Liver (tissue), 9 donors: Measurements from ENCODE around the gene UBE2R2. TPM values are rescaled to one million over a fixed set of nuclear protein-coding genes. Genes with fewer than 3 reads are reported as not detected.

Source experiments
- DNase-seq: peaks from one replicate; pipeline ENCODE4 v3.0.0-alpha.2; 2017; ENCODE audit warnings: low spot score
- H3K27ac ChIP-seq, 2 donors: one replicate each; pipeline ENCODE4 v1.7.0; 2013; ENCODE audit warnings: inconsistent platforms in 2 of 2, low read length in 2 of 2, control low read depth in 1 of 2, low read depth in 1 of 2, mild to moderate bottlenecking in 1 of 2
- H3K27me3 ChIP-seq, 4 donors: one replicate each; pipeline versions ENCODE4 v1.6.1 to v1.7.0; 2013; ENCODE audit warnings: low read length in 3 of 4, inconsistent platforms in 1 of 4, mild to moderate bottlenecking in 1 of 4, moderate library complexity in 1 of 4; ENCODE audit not compliant: control insufficient read depth in 4 of 4, insufficient read depth in 4 of 4
- H3K36me3 ChIP-seq, 4 donors: one replicate each; pipeline versions ENCODE4 v1.6.1 to v1.7.0; 2013; ENCODE audit warnings: low read length in 3 of 4, mild to moderate bottlenecking in 3 of 4, low read depth in 1 of 4, moderate library complexity in 1 of 4; ENCODE audit not compliant: control insufficient read depth in 4 of 4, insufficient read depth in 3 of 4
- H3K4me1 ChIP-seq, 4 donors: one replicate each; pipeline versions ENCODE4 v1.6.1 to v1.7.0; 2013; ENCODE audit warnings: low read length in 3 of 4, mild to moderate bottlenecking in 3 of 4, moderate library complexity in 1 of 4; ENCODE audit not compliant: control insufficient read depth in 4 of 4, insufficient read depth in 4 of 4
- H3K4me3 ChIP-seq, 3 donors: one replicate each; pipeline versions ENCODE4 v1.6.1 to v1.7.0; 2013; ENCODE audit warnings: low read length in 3 of 3, control low read depth in 1 of 3, low read depth in 1 of 3, mild to moderate bottlenecking in 1 of 3
- H3K9ac ChIP-seq, 2 donors: one replicate each; pipeline ENCODE4 v1.7.0; 2013; ENCODE audit warnings: low read length in 2 of 2, mild to moderate bottlenecking in 2 of 2, moderate library complexity in 2 of 2, control low read depth in 1 of 2, low read depth in 1 of 2
- H3K9me3 ChIP-seq, 4 donors: one replicate each; pipeline versions ENCODE4 v1.6.1 to v1.7.0; 2013; ENCODE audit warnings: low read length in 3 of 4; ENCODE audit not compliant: control insufficient read depth in 4 of 4
- ATF3 ChIP-seq: IDR thresholded peaks from 2 replicates; pipeline ENCODE4 v1.6.1; 2016; ENCODE audit warnings: antibody characterized with exemption
- CTCF ChIP-seq: fragments of 150-350 bp; IDR thresholded peaks from 2 replicates; pipeline ENCODE4 v1.5.1; 2017; ENCODE audit warnings: improper control_type of control experiment, low read depth, low read length; ENCODE audit not compliant: missing input control
- EGR1 ChIP-seq, 2 donors: IDR thresholded peaks; 2 replicates each; pipeline ENCODE4 v1.6.1; 2016 to 2018; ENCODE audit warnings: antibody characterized with exemption in 2 of 2, low read depth in 2 of 2
- FOXA1 ChIP-seq: IDR thresholded peaks from 2 replicates; pipeline ENCODE4 v1.6.1; 2016; ENCODE audit warnings: antibody characterized with exemption
- FOXA2 ChIP-seq: IDR thresholded peaks from 2 replicates; pipeline ENCODE4 v1.6.1; 2016; ENCODE audit warnings: antibody characterized with exemption
- GABPA ChIP-seq, 2 donors: IDR thresholded peaks in 1 of 2; conservative IDR thresholded peaks in 1 of 2; 2 replicates each; pipeline ENCODE4 v1.6.1; 2016; ENCODE audit warnings: antibody characterized with exemption in 2 of 2, mild to moderate bottlenecking in 1 of 2, moderate library complexity in 1 of 2
- HNF4A ChIP-seq, 2 donors: conservative IDR thresholded peaks; 2 replicates each; pipeline ENCODE4 v1.6.1; 2016; ENCODE audit warnings: antibody characterized with exemption in 2 of 2, mild to moderate bottlenecking in 2 of 2
- HNF4G ChIP-seq: IDR thresholded peaks from 2 replicates; pipeline ENCODE4 v1.6.1; 2016; ENCODE audit warnings: antibody characterized with exemption
- JUND ChIP-seq, 2 donors: IDR thresholded peaks; 2 replicates each; pipeline ENCODE4 v1.6.1; 2016; ENCODE audit warnings: antibody characterized with exemption in 2 of 2
- MAX ChIP-seq: IDR thresholded peaks from 2 replicates; pipeline ENCODE4 v1.6.1; 2016; ENCODE audit warnings: antibody characterized with exemption
- NR2F2 ChIP-seq: IDR thresholded peaks from 2 replicates; pipeline ENCODE4 v1.6.1; 2016; ENCODE audit warnings: antibody characterized with exemption
- RAD21 ChIP-seq, 2 donors: IDR thresholded peaks; 2 replicates each; pipeline ENCODE4 v1.6.1; 2016; ENCODE audit warnings: antibody characterized with exemption in 2 of 2, mild to moderate bottlenecking in 2 of 2
- REST ChIP-seq: IDR thresholded peaks from 2 replicates; pipeline ENCODE4 v1.6.1; 2016; ENCODE audit warnings: antibody characterized with exemption, mild to moderate bottlenecking
- RXRA ChIP-seq, 2 donors: IDR thresholded peaks; 2 replicates each; pipeline ENCODE4 v1.6.1; 2017 to 2018; ENCODE audit warnings: antibody characterized with exemption in 2 of 2, mild to moderate bottlenecking in 1 of 2
- SP1 ChIP-seq: IDR thresholded peaks from 2 replicates; pipeline ENCODE4 v1.6.1; 2018; ENCODE audit warnings: antibody characterized with exemption, mild to moderate bottlenecking
- TAF1 ChIP-seq: conservative IDR thresholded peaks from 2 replicates; pipeline ENCODE4 v1.6.1; 2016; ENCODE audit warnings: antibody characterized with exemption, mild to moderate bottlenecking
- YY1 ChIP-seq: IDR thresholded peaks from 2 replicates; pipeline ENCODE4 v1.6.1; 2016; ENCODE audit warnings: antibody characterized with exemption, mild to moderate bottlenecking
- ZBTB33 ChIP-seq: IDR thresholded peaks from 2 replicates; pipeline ENCODE4 v1.6.1; 2016; ENCODE audit warnings: antibody characterized with exemption
- WGBS: extraction: QIAGEN DNeasy Blood & Tissue Kit; methylation state at CpG from one replicate; pipeline ENCODE4 v1.1.7; 2013; 5-methylcytosine and 5-hydroxymethylcytosine counted together
- polyA plus RNA-seq, 2 donors: library from polyadenylated mRNA; stranded (reverse) in 1 of 2; unstranded in 1 of 2; fragments of 200-250 nt in 1 of 2; fragments of >200 nt in 1 of 2; fragmentation: Nextera tagmentation in 1 of 2; extraction: Ambion mirVana in 1 of 2; gene quantifications; one replicate each; pipeline versions ENCODE4 v1.2.1 to v1.2.3, GENCODE V29; 2013 to 2015
- total RNA-seq, 2 donors: library from RNA; depleted of rRNA; stranded (reverse); fragments of >200 nt; gene quantifications; one replicate each; pipeline ENCODE4 v1.2.3, GENCODE V29; 2014
- donor health status: healthy.
- donor health status: healthy.
- donor health status: healthy.
- donor health status: healthy.
- donor health status: healthy.

The UBE2R2 gene
- total and polyA plus RNA-seq, 4 donors = 10.8 to 15.0 (median 14.2) TPM

GRCh38 chr9:33927694-33928093 lies 110.7 kb downstream of the UBE2R2 start:
- Histone ChIP-seq H3K4me3 (no peak overlapping the region), H3K27ac (no peak overlapping the region), H3K36me3 (peaks cover 15 to 59% (median 23%) of the 10 kb centered on the region in 4 donors), H3K9me3 (no peaks in the 10 kb centered on the region), H3K27me3 (no peaks in the 10 kb centered on the region), H3K4me1 (peaks cover 0 to 3% (median 1%) of the 10 kb centered on the region in 4 donors), H3K9ac (no peak overlapping the region)
- no peak for TF ChIP-seq MAX
- no peak for TF ChIP-seq ZBTB33
- TF ChIP-seq TAF1 = no peak
- TF ChIP-seq REST = no peak
- no peak for TF ChIP-seq FOXA2
- TF ChIP-seq FOXA1 = no peak
- TF ChIP-seq GABPA (IDR thresholded peaks at IDR 0.05 in 1 of 2, conservative IDR thresholded peaks at IDR 0.05 in 1 of 2) = no peak
- no peak for TF ChIP-seq JUND (IDR thresholded peaks at IDR 0.05)
- no peak for TF ChIP-seq HNF4G
- no peak for TF ChIP-seq RXRA (IDR thresholded peaks at IDR 0.05)
- TF ChIP-seq SP1 = no peak
- no peak for TF ChIP-seq ATF3
- TF ChIP-seq CTCF = no peak
- TF ChIP-seq EGR1 (IDR thresholded peaks at IDR 0.05; ENCODE audit: low read depth in 2 of 2) = no peak
- no peak for TF ChIP-seq NR2F2
- TF ChIP-seq RAD21 (IDR thresholded peaks at IDR 0.05) = no peak
- no peak for TF ChIP-seq HNF4A (conservative IDR thresholded peaks at IDR 0.05)
- no peak for TF ChIP-seq YY1
- 97% methylated on average over 15 of the region's 15 CpGs for WGBS
- no peak for DNase-seq
